ENCODE measurements around the gene RTKN2.

GRCh38 chr10:62266147-62266546, 2.5 kb downstream of the RTKN2 start:
- no peak for TF ChIP-seq CTCF (IDR thresholded peaks at IDR 0.05)
- TF ChIP-seq POLR2A (IDR thresholded peaks at IDR 0.05) = no peak
- TF ChIP-seq EP300 (IDR thresholded peaks at IDR 0.05) = no peak
